ENCODE data around the gene AGAP2.

- TF ChIP-seq CTCF (IDR thresholded peaks at IDR 0.05) (no peak), POLR2A (IDR thresholded peaks at IDR 0.05) (no peak)
These were observed 20.5 kb downstream of the AGAP2 start for GRCh38 chr12:57717846-57718640.
